Body of pancreas (tissue), 4 donors: ENCODE results near the gene LRRC73.

Experiments used
- CTCF ChIP-seq, 7 experiments: fragments of 450-650 bp in 4 of 7; fragments of 200-600 bp in 3 of 7; sonication (generic) in 3 of 7; IDR thresholded peaks; one replicate each; pipeline ENCODE4 v1.5.1; 2016 to 2019; ENCODE audit warnings: antibody characterized with exemption in 7 of 7
- POLR2A ChIP-seq, 3 donors: fragments of 450-650 bp; IDR thresholded peaks; one replicate each; pipeline ENCODE4 v1.6.1; 2016; ENCODE audit warnings: antibody characterized with exemption in 3 of 3, mild to moderate bottlenecking in 2 of 3

GRCh38 chr6:43469947-43470346 is 40.2 kb downstream of the LRRC73 start:
- TF ChIP-seq CTCF (IDR thresholded peaks at IDR 0.05), result no peak
- no peak for TF ChIP-seq POLR2A (IDR thresholded peaks at IDR 0.05)
